ENCODE results near the gene SOX21. TPM values are rescaled to one million over a fixed set of nuclear protein-coding genes. Genes with fewer than 3 reads are reported as not detected.

The SOX21 gene
- total and polyA plus RNA-seq, 2 of the 8 experiments (the other 6 are each of a cell fraction or from before 2014, with no cell fraction given) = 3.9 TPM

- Histone ChIP-seq H2BK15ac (ENCODE audit: low read length) (peak overlapping the region; percentile 97), H3K23ac (ENCODE audit: insufficient read length) (no peak overlapping the region), H3K27ac (ENCODE audit: low read depth, low read length) (no peak overlapping the region), H3K9me3 (ENCODE audit: insufficient read depth in 2 of 2, low read depth in 1 of 2, low read length in 1 of 2) (no peaks in the 10 kb centered on the region), H2BK20ac (ENCODE audit: low read length) (no peak overlapping the region), H3K79me2 (ENCODE audit: control insufficient read depth in 1 of 2, insufficient read depth in 2 of 2, low read length in 2 of 2) (no peaks in the 10 kb centered on the region), H3K23me2 (ENCODE audit: low read depth, low read length) (no peaks in the 10 kb centered on the region), H3K4me3 (ENCODE audit: extremely low read depth in 1 of 4, insufficient read depth in 2 of 4, low read depth in 3 of 4, low read length in 4 of 4) (no peak overlapping the region), H2AFZ (ENCODE audit: low read length) (peak overlapping the region; percentile 96), H2BK120ac (replicated peaks; ENCODE audit: low read depth, low read length) (no peak overlapping the region), H3K79me1 (ENCODE audit: low read depth, low read length) (no peaks in the 10 kb centered on the region), H3K18ac (ENCODE audit: extremely low read depth, low read length) (peak overlapping the region; percentile 55; the same call in 1 of the 2 replicates), H3K14ac (ENCODE audit: insufficient read length) (no peak overlapping the region), H4K20me1 (replicated peaks in 1 of 2; ENCODE audit: control insufficient read depth in 1 of 2, insufficient read depth in 2 of 2, low read length in 2 of 2) (no peaks in the 10 kb centered on the region), H4K5ac (ENCODE audit: insufficient read length, low read depth, low read length) (no peak overlapping the region), H3K9ac (replicated peaks in 1 of 4; ENCODE audit: extremely low read depth in 1 of 4, low read depth in 3 of 4, low read length in 3 of 4) (0 out of 7 replicates have a peak overlapping the region, but pooled peaks of 1 of the 4 experiments have one; percentile 12), H2BK5ac (ENCODE audit: low read depth, low read length) (no peak overlapping the region), H3K4me1 (replicated peaks in 1 of 4; ENCODE audit: control insufficient read depth in 3 of 4, insufficient read depth in 4 of 4, low read length in 3 of 4) (peaks cover 0 to 4% (median 1%) of the 10 kb centered on the region in 4 experiments; a peak in 2 of 7 replicates), H3K36me3 (ENCODE audit: control insufficient read depth in 2 of 4, insufficient read depth in 4 of 4, low read length in 3 of 4) (no peaks in the 10 kb centered on the region), H2AK5ac (ENCODE audit: low read depth, low read length) (no peak overlapping the region), H4K91ac (replicated peaks; ENCODE audit: insufficient read length, low read length) (no peak overlapping the region), H3K4ac (replicated peaks; ENCODE audit: insufficient read length, low read depth, low read length) (no peak overlapping the region), H4K8ac (ENCODE audit: extremely low read depth, insufficient read depth, low read length) (no peak overlapping the region), H3K27me3 (replicated peaks in 1 of 4; ENCODE audit: control insufficient read depth in 3 of 4, extremely low read depth in 1 of 4, insufficient read depth in 3 of 4, low read length in 3 of 4) (no peaks in the 10 kb centered on the region), H3K56ac (replicated peaks; ENCODE audit: insufficient read length, low read depth, low read length) (no peak overlapping the region), H2BK12ac (ENCODE audit: low read depth, low read length) (no peak overlapping the region; the same call in 1 of the 2 replicates), H3K4me2 (ENCODE audit: insufficient read depth in 1 of 2, low read depth in 2 of 2, low read length in 2 of 2) (0 out of 4 replicates have a peak overlapping the region, but pooled peaks of 1 of the 2 experiments have one; percentile 29)
- DNase-seq (ENCODE audit: low read depth in 1 of 2, low spot score in 2 of 2) (no peak), FAIRE-seq (no peak)
- WGBS, 2 experiments (ENCODE audit: extremely low coverage in 1 of 2, insufficient coverage in 1 of 2, insufficient read length in 1 of 2, insufficient replicate concordance in 2 of 2, low coverage in 1 of 2, low lambda C conversion rate in 2 of 2, missing lambda C conversion rate in 1 of 2) = 87% methylated on average over 5 of the region's 5 CpGs; no CpG with 5 or more reads in 1 of the 2 experiments
- CTCF ChIA-PET (ENCODE audit: partially characterized antibody) = interaction anchor here (0.6 to 4.7 kb wide), 5 partner anchors 8 to 185 kb away, joined by 3 to 24 read pairs (median 5); no protein-coding TSS in a partner anchor
- POLR2A ChIA-PET (ENCODE audit: partially characterized antibody) = interaction anchor here (0.9 to 1.1 kb wide), 2 partner anchors 16 to 24 kb away, joined by 3 read pairs; no protein-coding TSS in a partner anchor
- TF ChIP-seq CHD2 (IDR thresholded peaks at IDR 0.05; ENCODE audit: low read length) (no peak), SP2 (IDR thresholded peaks at IDR 0.05; ENCODE audit: low read length) (no peak), ATF3 (IDR thresholded peaks at IDR 0.05; ENCODE audit: insufficient read depth, low read depth, low read length) (no peak), PHF8 (conservative IDR thresholded peaks at IDR 0.05; ENCODE audit: low read depth, low read length) (no peak), HDAC2 (IDR thresholded peaks at IDR 0.05; ENCODE audit: borderline replicate concordance in 1 of 2, low read depth in 2 of 2, low read length in 2 of 2) (no peak), KDM1A (IDR thresholded peaks at IDR 0.05; ENCODE audit: borderline replicate concordance, low read length) (no peak), POLR2A (IDR thresholded peaks at IDR 0.05; ENCODE audit: control extremely low read depth in 1 of 2, low read depth in 2 of 2, low read length in 2 of 2) (no peak), CHD1 (IDR thresholded peaks at IDR 0.05; ENCODE audit: low read depth, low read length) (no peak), FOSL1 (IDR thresholded peaks at IDR 0.05; ENCODE audit: insufficient read depth, low read depth, low read length) (no peak), BCL11A (IDR thresholded peaks at IDR 0.05; ENCODE audit: low read depth in 2 of 2, low read length in 2 of 2) (no peak), TCF12 (IDR thresholded peaks at IDR 0.05; ENCODE audit: low read depth, low read length) (no peak), RFX5 (IDR thresholded peaks at IDR 0.05; ENCODE audit: borderline replicate concordance, low read depth, low read length) (no peak)
Observed at GRCh38 chr13:94683409-94683808, 28.9 kb downstream of the SOX21 start.
